RPMI7951 (cell line): ENCODE measurements around the gene VPS26C. TPM values are rescaled to one million over a fixed set of nuclear protein-coding genes. Genes with fewer than 3 reads are reported as not detected.

Experiments
- DNase-seq: peaks from one replicate; pipeline ENCODE4 v3.0.0-alpha.2; 2012; ENCODE audit warnings: low read depth
- total RNA-seq: library from RNA; depleted of rRNA; stranded (reverse); fragments of >200 nt; shearing (Covaris generic); gene quantifications from 2 replicates; pipeline ENCODE4 v1.2.3, GENCODE V29; 2014

VPS26C gene
- total RNA-seq, 1 experiment from 2014 or later = 52.5 TPM

DNA sequence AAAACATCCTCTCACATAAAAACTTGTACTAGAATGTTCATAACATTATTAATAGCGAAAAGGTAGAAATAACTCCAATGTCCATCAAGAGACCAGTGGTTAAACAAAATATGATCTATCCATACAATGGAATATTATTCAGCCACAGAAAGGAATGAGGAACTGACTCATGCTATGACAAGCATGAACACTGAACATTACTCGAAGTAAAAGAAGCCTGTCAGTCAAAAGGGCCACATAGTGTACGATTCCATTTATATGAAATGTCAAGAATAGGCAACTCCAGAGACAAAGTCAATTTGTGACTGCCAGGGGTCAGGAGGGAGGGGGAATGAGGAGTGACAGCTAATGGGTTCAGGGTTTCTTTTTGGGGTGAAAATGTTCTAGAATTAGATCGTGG is 2.3 kb downstream of the VPS26C start:
- DNase-seq = no peak

DNA sequence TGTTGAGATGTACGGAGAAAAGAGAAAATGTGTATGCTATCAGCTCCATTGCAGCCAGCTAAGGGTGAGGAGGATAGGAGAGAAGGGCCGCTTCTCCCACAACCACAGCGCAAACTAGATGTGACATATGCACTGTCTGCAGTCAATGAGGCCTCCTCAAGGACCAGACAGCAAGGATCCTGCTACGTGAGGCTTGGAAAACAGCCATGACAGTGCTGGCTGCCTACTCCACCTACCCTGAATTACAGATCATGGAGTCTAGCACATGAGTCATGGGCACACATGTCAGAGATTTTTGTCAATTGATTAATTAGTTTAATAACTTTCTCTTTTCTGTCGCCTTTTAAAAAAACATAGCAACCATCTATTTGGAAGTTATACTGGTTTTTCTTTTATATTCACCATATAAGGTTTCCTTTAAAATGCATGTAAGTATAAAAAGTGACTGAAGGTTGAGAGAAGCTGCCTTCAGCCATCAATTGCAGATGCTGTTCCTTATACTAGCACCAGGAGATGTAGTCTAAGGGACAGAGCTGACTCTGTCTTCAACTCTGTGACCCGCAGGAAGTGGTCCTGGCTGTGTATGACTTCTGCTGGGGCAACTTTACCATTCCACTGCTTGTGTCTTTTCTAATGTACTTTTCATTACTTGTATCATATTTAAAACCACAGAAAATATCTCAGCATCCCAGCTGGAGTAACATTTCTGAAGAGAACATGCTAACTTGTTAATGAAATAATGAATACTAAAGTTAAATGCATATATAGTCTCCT is 3.1 kb downstream of the VPS26C start:
- peak; percentile 29 for DNase-seq

DNA sequence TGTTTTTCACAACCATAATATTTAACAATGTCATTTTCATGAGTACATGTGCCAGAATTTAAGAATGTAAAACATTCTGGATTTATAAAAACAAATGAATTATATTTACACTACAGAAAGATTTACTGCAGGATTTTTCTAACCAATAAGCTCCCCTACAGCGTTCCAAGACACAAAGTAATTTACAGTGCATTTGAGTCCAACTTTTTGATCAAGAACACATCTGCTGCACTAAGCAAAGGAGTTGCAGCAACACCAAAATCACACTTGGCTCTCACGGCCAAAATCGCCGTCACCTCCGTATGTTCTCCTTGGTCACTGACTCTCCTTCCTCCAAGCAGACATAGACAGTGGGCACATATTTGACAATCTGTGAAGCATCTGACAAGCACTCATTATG is 7.7 kb downstream of the VPS26C start:
- no peak for DNase-seq

DNA sequence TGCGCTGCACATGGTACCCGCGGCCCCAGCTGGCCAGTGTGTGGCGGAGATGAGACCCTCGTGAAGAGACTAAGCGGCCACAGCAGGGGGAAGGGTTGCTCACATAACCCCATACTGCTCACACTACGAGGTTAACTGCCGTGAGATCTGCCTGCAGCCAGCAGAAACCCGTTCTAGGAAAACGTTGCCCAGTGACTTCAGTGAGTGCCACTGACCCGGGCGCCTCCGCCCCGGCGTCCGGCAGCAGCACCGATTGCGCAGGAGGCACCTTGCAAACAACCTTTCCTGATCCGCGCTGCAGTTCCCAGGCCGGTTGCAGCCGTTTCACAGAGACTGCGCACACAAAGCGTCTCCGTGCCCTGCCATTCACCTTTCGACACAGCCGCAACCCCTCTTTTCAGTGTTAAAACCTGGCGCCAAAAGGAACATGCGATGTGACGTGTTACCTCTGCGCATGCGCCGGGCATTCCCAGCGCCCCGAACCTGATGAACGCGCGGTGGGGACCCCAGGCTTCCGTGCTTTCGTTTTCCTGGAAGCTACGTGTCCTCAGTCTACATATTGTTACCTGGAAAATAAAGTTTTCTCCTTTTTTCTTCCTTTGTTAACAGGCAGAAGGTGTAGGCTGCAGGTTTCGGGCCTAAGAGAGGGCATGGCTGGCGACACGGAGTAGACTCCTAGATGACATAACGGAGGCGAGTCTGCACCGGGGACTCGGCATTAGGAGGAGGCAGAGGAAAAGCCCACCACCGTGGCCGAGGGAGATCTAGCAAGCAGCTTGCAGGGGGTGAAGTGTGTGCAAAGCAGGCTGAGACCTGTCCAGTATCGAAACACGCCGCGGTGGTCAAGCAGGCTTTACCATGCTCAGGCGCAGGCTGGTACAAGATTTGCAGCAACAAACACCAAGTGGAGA is 8.9 kb downstream of the VPS26C start:
- DNase-seq = no peak

DNA sequence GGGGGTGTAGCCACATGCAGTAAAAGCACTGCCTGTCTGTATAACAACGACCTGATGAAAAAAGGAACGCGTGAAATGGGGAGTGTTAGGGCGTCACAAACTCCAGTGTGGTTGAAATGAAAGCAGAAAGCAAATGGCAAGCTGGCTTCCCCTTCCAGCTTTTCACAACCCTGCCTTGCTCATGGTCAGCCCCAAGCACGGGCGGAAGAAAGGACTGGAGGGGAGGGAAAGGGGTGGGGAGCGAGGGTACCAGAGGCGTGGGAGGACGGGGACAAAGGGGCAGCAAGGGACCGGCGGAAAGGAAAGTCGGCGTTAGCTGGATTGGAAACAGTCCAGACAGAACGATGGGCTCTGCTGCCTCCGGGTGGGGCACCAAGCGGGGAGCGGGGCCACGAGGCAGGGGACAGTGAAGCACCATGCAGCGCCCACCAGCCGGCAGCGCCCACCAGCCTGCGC is 9.6 kb downstream of the VPS26C start:
- no peak for DNase-seq

DNA sequence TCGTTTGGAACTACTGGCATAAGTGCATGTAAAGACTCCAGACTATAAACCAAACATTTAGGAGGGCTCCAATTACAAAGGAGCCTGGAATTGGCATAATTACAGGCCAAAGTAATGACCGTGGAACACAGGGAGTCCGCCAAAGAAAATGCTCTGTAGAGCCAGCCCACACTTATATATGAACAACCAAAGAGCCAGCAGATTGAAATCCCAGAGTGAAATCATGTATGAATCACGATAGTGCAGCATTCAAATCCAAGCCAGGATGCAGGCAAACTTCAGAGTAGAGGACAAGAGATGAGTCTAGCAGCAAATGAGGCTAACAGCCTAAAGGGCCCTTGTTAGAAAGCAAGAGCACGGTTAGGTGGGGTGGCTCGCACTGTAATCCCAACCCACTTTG is 13.1 kb downstream of the VPS26C start:
- DNase-seq = no peak

DNA sequence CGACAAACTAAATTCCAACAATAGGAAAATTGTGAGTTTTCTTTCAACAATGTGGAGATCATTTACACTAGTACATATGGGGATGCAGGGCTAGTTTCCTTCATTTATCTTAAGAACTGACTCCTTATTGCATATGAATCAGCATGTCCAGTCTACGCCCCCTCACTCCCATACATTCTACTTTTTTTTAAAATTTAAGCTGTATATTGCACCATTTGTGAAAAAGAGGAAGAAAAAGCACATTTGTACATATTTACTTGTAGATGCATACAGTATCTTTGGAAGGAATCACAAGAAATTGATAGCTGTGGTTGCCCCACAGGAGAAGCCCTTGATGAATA is 15.9 kb downstream of the VPS26C start:
- DNase-seq = no peak

GRCh38 chr21:37249112-37249904 is 17.8 kb downstream of the VPS26C start:
- no peak for DNase-seq

- no peak for DNase-seq
Observed at GRCh38 chr21:37248298-37248697, 18.8 kb downstream of the VPS26C start.

- no peak for DNase-seq
Observed at GRCh38 chr21:37245151-37245550, 22.0 kb downstream of the VPS26C start.

DNA sequence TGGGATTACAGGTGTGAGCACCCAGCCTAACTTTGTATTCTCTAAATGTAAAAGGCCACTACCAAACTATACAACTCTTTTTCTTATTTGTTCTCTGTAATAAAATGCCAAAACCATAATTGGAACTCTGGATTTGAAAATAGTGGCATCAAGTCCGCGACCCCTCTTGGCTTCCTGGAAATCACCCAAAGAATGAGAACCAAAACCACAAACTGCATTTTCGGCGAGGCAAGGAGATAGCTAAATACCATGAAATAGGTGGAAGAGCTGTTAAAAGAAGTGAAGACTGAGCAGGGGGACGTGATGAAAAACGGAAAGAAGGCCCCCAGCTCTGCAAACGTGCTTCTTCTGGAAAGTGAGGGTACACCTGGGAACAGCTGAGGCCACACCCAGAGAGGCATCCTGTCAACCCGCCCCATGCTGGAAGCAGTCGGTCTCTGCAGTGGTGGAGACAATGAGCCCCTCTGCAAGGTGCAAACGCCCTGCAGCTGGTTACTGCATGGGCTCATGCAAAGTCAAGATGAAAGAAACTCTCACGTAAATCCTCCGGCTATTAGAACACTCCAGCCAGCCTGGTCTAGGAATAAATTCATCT is 22.5 kb downstream of the VPS26C start:
- DNase-seq = no peak

DNA sequence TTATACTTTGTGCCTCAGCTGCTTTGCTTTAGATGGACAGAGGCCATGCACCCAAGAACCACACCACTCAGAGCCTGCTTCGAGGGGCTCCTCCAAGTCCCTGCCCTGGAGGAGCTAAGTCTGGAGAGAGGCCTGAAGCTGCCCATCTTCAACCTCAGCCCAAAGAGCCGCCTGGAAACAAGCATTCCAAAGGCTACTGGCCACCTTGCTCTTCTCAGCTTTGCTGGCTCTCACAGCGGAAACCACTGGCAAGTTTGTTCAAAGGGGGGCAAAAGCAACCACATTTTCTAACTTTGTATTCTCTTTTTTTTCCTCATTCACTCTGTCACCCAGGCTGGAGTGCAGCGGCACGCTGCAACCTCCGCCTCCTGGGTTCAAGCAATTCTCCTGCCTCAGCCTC is 23.2 kb downstream of the VPS26C start:
- no peak for DNase-seq

DNA sequence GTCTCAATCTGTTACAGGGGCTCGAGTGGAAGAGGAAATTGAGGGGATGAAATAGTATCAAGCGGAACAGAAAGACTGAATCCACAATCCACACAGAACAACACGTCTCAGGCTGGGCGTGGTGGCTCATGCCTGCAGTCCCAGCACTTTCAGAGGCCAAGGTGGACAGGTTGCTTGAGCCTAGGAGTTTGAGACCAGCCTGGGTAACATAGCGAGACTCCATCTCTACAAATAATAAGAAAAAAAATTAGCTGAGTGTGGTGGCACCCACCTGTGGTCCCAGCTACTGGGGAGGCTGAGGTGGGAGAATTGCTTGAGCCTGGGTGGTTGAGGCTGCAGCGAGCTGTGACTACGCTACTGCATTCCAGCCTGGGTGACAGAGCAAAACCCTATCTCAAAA is 25.7 kb downstream of the VPS26C start:
- no peak for DNase-seq

GRCh38 chr21:37240978-37241377 is 26.2 kb downstream of the VPS26C start:
- DNase-seq = no peak

GRCh38 chr21:37237764-37238163 is 29.4 kb downstream of the VPS26C start:
- DNase-seq = peak; percentile 37

DNA sequence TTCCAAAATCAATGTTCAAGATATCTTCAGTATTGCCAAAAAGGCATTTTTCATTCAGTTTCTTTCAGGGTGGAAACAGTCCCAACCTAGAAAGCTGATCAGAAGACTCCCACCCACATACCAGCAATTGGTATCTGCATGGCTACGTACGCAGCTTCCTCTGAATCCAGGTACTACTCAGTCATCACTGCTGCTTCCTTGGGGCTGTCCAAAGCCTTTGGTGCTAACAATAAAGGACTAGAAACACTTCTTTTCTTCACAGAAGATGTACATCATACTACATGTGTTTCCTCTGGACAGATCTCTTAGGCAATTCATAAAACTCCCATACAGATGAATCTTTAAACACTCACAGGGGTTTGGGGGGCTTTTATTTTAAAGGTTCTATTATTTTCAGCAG is 29.8 kb downstream of the VPS26C start:
- DNase-seq = no peak

DNA sequence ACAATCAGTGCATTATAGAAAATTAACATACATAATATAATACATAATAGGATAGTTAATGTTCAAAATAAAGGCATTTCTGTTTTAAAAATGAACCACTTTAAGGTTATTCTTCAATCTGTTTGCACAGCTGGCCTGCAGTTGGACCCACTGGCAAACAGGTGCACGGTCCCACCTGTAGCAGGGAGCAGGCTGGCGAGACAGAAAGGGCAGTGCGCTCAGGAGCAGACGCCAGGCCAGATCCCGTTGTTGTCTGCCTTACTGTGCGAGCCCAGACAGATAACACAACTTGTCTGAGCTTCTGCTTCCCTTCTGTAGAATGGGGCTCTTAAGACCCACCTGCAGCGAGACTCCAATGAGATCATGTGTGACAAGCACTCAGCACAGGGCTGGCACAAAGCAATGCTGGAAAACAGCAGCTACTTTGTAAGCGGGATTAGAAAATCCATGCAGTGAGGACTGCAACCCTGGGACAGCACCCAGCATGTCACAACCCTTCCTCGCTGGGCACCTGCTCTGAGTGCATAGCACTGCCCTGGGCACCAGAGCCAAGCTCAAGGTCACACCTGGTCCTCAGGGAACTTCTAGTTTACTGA is 33.5 kb downstream of the VPS26C start:
- DNase-seq = no peak

DNA sequence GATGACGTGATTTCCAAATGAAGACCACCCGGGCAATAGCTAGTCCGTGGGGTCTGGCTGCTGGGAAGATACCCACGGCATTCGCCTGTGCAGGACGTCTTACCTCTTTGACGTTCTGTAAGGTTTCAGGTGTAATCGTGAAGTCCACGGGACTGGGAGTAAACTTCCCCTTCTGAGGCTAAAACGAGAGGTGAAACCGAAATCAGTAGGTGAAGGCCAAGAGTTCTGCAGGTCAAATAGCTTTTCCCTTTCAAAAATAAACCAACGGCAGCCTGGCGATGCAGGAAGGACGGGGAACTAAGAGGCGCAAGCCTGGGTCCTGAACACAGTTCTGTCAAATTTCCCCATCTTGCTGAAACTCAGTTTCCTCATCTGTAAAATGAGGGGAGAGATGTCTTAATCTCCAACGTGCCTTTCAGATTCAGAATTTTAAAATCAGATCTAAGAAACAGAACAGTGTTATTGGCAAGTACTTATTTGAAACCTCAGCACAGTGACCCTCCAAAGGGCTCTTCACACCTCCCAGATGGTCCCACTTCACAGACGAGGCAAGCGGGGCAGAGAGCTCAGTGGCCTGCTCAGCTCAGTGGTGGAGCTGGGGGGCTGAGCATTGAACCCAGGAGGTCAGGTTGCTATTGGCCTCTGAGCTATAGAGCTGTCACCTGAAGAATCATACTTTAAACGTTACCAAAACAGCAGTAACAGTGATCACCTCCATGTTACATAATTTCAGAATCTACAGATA is 34.7 kb downstream of the VPS26C start:
- DNase-seq = no peak

GRCh38 chr21:37231671-37232070 is 35.5 kb downstream of the VPS26C start:
- DNase-seq = no peak

DNA sequence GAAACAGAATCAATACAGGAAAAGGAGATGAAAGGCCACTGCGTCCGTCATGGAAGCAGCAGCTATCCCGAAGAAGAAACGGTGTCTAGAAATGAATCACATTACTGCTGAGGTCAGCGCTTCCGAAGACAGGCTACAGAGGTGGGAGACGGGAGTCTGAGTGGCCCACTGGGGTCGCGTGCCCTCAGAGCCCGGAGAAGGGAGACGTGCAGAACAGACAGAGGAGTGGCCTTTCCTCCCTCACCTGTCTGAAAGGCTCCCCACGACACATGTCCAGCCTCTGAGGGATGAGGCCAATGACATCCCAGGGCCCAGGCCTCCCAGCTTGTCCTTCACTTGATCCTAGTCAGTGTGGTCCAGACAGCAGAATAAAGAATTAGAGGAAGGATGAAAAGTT is 35.9 kb downstream of the VPS26C start:
- DNase-seq = no peak
